Endothelial cell of umbilical vein (primary cell): ENCODE results near the gene ODAD3.

ENCODE experiments used
- CTCF ChIP-seq, 2 donors: IDR thresholded peaks; 1 replicate in 1 of 2; 2 replicates in 1 of 2; pipeline ENCODE4 v1.5.1; 2011; ENCODE audit warnings: low read length in 2 of 2, mild to moderate bottlenecking in 2 of 2, moderate library complexity in 2 of 2, control low read depth in 1 of 2, inconsistent platforms in 1 of 2, low read depth in 1 of 2; ENCODE audit not compliant: insufficient read depth in 1 of 2; ENCODE audit errors: extremely low read depth in 1 of 2
- MAX ChIP-seq: IDR thresholded peaks from 2 replicates; pipeline ENCODE4 v1.6.1; 2011; ENCODE audit not compliant: insufficient read depth, insufficient read length
- POLR2A ChIP-seq: IDR thresholded peaks from 2 replicates; pipeline ENCODE4 v1.6.1; 2012; ENCODE audit warnings: low read depth, mild to moderate bottlenecking, control low read depth, low read length
- POLR2AphosphoS5 ChIP-seq: IDR thresholded peaks from 2 replicates; pipeline ENCODE4 v1.6.1; 2012; ENCODE audit warnings: low read depth, mild to moderate bottlenecking, control low read depth, low read length, moderate library complexity; ENCODE audit not compliant: insufficient read depth

DNA sequence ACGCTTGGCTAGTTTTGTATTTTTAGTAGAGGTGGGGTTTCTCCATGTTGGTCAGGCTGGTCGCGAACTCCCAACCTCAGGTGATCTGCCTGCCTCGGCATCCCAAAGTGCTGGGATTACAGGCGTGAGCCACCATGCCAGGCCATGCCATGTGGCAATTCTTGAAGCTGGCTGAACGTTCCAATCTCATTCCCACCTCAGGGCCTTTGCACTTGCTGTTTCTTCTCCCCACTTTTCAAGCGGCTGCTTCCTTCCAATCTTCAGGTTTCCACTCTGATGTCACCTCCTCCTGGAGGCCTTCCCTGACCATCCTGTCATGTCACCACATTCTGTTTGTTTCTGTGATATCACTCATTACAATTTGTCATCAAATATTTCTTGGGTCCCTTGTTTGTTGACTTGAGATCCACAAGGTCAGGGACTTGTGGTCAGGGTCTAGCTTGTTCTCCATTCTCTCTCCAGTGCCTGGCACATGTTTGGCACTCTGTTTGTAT, 55.0 kb downstream of the ODAD3 start:
- TF ChIP-seq CTCF (IDR thresholded peaks at IDR 0.05; ENCODE audit: extremely low read depth in 1 of 2, insufficient read depth in 1 of 2, low read depth in 1 of 2, low read length in 2 of 2) (no peak), MAX (no peak), POLR2A (no peak), POLR2AphosphoS5 (no peak)
